Stomach (tissue), 9 donors: ENCODE measurements around the gene MAPRE3. TPM values are rescaled to one million over a fixed set of nuclear protein-coding genes. Genes with fewer than 3 reads are reported as not detected.

Source experiments
- DNase-seq, 2 donors: peaks; one replicate each; pipeline versions ENCODE4 v3.0.0 to v3.0.0-alpha.2; 2013 to 2019
- H3K27ac ChIP-seq, 5 donors: fragments of 200-600 bp in 4 of 5; sonication (generic) in 4 of 5; one replicate each; pipeline ENCODE4 v1.5.1; 2013 to 2019; ENCODE audit warnings: mild to moderate bottlenecking in 1 of 5, moderate library complexity in 1 of 5
- H3K27me3 ChIP-seq, 3 donors: fragments of 200-600 bp; sonication (generic); one replicate each; pipeline ENCODE4 v1.5.1; 2017 to 2019; ENCODE audit warnings: mixed run types in 1 of 3
- H3K36me3 ChIP-seq, 4 donors: fragments of 200-600 bp; sonication (generic); 1 replicate in 3 of 4; 2 replicates in 1 of 4; pipeline ENCODE4 v1.5.1; 2016 to 2019
- H3K4me1 ChIP-seq, 4 donors: fragments of 200-600 bp; sonication (generic); one replicate each; pipeline ENCODE4 v1.5.1; 2016 to 2019
- H3K4me3 ChIP-seq, 4 donors: fragments of 200-600 bp; sonication (generic) in 3 of 4; one replicate each; pipeline ENCODE4 v1.5.1; 2016 to 2019; ENCODE audit warnings: mild to moderate bottlenecking in 1 of 4
- H3K9me3 ChIP-seq, 4 donors: fragments of 200-600 bp; sonication (generic); one replicate each; pipeline ENCODE4 v1.5.1; 2016 to 2019
- CTCF ChIP-seq, 7 experiments: fragments of 450-650 bp in 4 of 7; fragments of 200-600 bp in 3 of 7; sonication (generic) in 3 of 7; IDR thresholded peaks; one replicate each; pipeline ENCODE4 v1.5.1; 2016 to 2019; ENCODE audit warnings: antibody characterized with exemption in 7 of 7, control low read depth in 2 of 7, mild to moderate bottlenecking in 1 of 7
- EP300 ChIP-seq: sonication (generic); formaldehyde crosslinking; IDR thresholded peaks from one replicate; pipeline ENCODE4 v1.6.1; 2017; ENCODE audit warnings: antibody characterized with exemption
- POLR2A ChIP-seq, 4 donors: fragments of 450-650 bp; IDR thresholded peaks; one replicate each; pipeline ENCODE4 v1.6.1; 2016; ENCODE audit warnings: antibody characterized with exemption in 4 of 4, control low read depth in 2 of 4, mild to moderate bottlenecking in 1 of 4, moderate library complexity in 1 of 4
- POLR2AphosphoS5 ChIP-seq, 3 donors: sonication (generic); formaldehyde crosslinking; IDR thresholded peaks; one replicate each; pipeline ENCODE4 v1.6.1; 2016; ENCODE audit warnings: antibody characterized with exemption in 3 of 3
- WGBS, 5 donors: extraction: QIAGEN DNeasy Blood & Tissue Kit in 3 of 5; methylation state at CpG; one replicate each; pipeline versions ENCODE4 v1.1.5 to v1.1.7; 2013 to 2018; 5-methylcytosine and 5-hydroxymethylcytosine counted together
- intact Hi-C: fragments of 100-400 bp; cut with DNase I; formaldehyde crosslinking; loops from one replicate; pipeline ENCODE4 v1.15.1; 2023; ENCODE audit warnings: low total_unique reads
- polyA plus RNA-seq, 3 donors: library from polyadenylated mRNA; stranded (reverse); fragments of 200-250 nt; gene quantifications; one replicate each; pipeline ENCODE4 v1.2.3, GENCODE V29; 2013
- total RNA-seq, 5 donors: library from RNA; depleted of rRNA; stranded (reverse); fragments of >200 nt; gene quantifications; one replicate each; pipeline versions ENCODE4 v1.1.0 to v1.2.3, GENCODE V29; 2014 to 2016
- donor health status: healthy with polysubstance abuse.
- donor health status: Bipolar disorder and iron deficiency.
- donor health status: healthy.

Gene MAPRE3
- total and polyA plus RNA-seq, 8 donors = 7.0 to 24.1 (median 13.6) TPM

DNA sequence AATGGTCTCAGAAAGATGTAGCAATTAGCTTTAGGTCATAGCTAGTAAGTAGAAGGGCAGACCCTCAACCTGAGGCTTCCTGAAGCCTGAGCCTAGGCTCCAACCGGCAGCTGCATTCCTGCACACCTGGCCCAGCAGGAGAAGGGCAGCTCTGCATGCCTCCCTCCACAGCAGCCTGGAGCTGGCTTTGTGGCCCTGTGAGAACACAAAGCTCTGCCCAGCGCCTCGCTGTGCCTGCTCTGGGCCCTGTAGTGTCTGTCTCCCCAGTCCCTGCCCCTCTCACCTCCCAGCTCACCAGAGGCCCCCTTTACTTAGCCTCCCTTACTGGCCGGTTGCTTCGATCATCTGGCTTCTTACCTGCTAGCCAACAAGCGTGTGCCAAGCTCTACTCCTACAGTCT is 69.0 kb downstream of the MAPRE3 start:
- Histone ChIP-seq H3K36me3 (peaks cover 64 to 85% (median 71%) of the 10 kb centered on the region in 4 donors), H3K27me3 (no peaks in the 10 kb centered on the region), H3K9me3 (no peaks in the 10 kb centered on the region), H3K4me1 (peaks cover 0 to 21% (median 11%) of the 10 kb centered on the region in 4 donors), H3K4me3 (no peak overlapping the region), H3K27ac (no peak overlapping the region)
- TF ChIP-seq POLR2A (IDR thresholded peaks at IDR 0.05) (no peak), EP300 (no peak), CTCF (IDR thresholded peaks at IDR 0.05) (no peak), POLR2AphosphoS5 (IDR thresholded peaks at IDR 0.05) (no peak)
- WGBS, 5 donors = 90 to 98% (median 93%) methylated on average over 6 of the region's 6 CpGs
- DNase-seq = no peak
- intact Hi-C loops = loop anchor here (10.0 kb wide), 1 partner anchor 45 kb away; the partner anchor contains the start of gene KHK

GRCh38 chr2:27039871-27040270 is 69.4 kb downstream of the MAPRE3 start:
- H3K36me3 ChIP-seq = peaks cover 64 to 83% (median 70%) of the 10 kb centered on the region in 4 donors

GRCh38 chr2:27040282-27040681 is 69.8 kb downstream of the MAPRE3 start:
- no peak for DNase-seq
- Histone ChIP-seq H3K27me3 (no peaks in the 10 kb centered on the region), H3K4me3 (no peak overlapping the region), H3K4me1 (peaks cover 0 to 13% (median 3%) of the 10 kb centered on the region in 4 donors), H3K9me3 (no peaks in the 10 kb centered on the region), H3K27ac (no peak overlapping the region), H3K36me3 (peaks cover 60 to 79% (median 67%) of the 10 kb centered on the region in 4 donors)
- TF ChIP-seq POLR2A (IDR thresholded peaks at IDR 0.05) = no peak
- no peak for TF ChIP-seq EP300
- no peak for TF ChIP-seq POLR2AphosphoS5 (IDR thresholded peaks at IDR 0.05)
- TF ChIP-seq CTCF (IDR thresholded peaks at IDR 0.05) = no peak
- 83 to 92% (median 89%) methylated on average over 6 to 8 of the region's 8 CpGs for WGBS, 5 donors
- intact Hi-C loops = no loop called here

More at GRCh38 chr2:27039871-27040270, 69.4 kb downstream of the MAPRE3 start:
- intact Hi-C loops = loop anchor here (10.0 kb wide), 1 partner anchor 45 kb away; the partner anchor contains the start of gene KHK
- no peak for TF ChIP-seq CTCF (IDR thresholded peaks at IDR 0.05)
- no peak for TF ChIP-seq POLR2A (IDR thresholded peaks at IDR 0.05)
- no peak for TF ChIP-seq POLR2AphosphoS5 (IDR thresholded peaks at IDR 0.05)
- TF ChIP-seq EP300 = no peak
- no peak for DNase-seq
- H3K9me3 ChIP-seq = no peaks in the 10 kb centered on the region
- no peaks in the 10 kb centered on the region for H3K27me3 ChIP-seq
- H3K4me1 ChIP-seq = peaks cover 0 to 17% (median 6%) of the 10 kb centered on the region in 4 donors
- H3K27ac ChIP-seq = no peak overlapping the region
- no peak overlapping the region for H3K4me3 ChIP-seq
- 93 to 96% (median 95%) methylated on average over 6 to 7 of the region's 7 CpGs for WGBS, 5 donors

DNA sequence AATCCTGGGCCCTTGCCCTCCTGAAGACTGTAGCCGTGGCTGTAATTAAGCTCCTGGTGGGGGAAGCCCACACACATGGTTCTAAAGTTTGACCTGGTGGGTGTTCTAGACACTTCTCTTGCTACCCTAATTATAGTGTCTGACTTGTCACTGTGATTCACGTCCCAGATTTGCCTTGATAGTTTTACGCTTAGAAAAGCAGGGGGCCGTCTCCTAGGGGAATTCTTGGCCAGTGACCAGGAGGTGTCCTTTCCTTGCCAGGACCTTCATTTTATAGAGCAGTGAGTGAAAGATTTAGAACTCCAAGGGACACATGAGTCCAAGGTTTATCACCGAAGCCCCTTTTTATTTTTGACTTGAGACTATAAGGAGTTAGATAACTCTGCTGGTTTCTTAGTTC is 71.3 kb downstream of the MAPRE3 start:
- peaks cover 0 to 12% (median 0%) of the 10 kb centered on the region in 4 donors for H3K4me1 ChIP-seq
- H3K9me3 ChIP-seq = no peaks in the 10 kb centered on the region
- no peak for TF ChIP-seq EP300
- TF ChIP-seq CTCF (IDR thresholded peaks at IDR 0.05) = no peak
- no peak for TF ChIP-seq POLR2A (IDR thresholded peaks at IDR 0.05)
- TF ChIP-seq POLR2AphosphoS5 (IDR thresholded peaks at IDR 0.05) = no peak
- H3K27ac ChIP-seq = peak overlapping the region in 1 of 5 donors; percentile 20
- no peak for DNase-seq
- no peaks in the 10 kb centered on the region for H3K27me3 ChIP-seq
- H3K36me3 ChIP-seq = peaks cover 47 to 64% (median 52%) of the 10 kb centered on the region in 4 donors
- WGBS, 5 donors = 52 to 79% (median 74%) methylated on average over 5 of the region's 5 CpGs
- intact Hi-C loops = no loop called here
- no peak overlapping the region for H3K4me3 ChIP-seq
